ENCODE results near the gene TARM1. TPM values are rescaled to one million over a fixed set of nuclear protein-coding genes. Genes with fewer than 3 reads are reported as not detected.
"Not testable (repeated sequence)": the region's sequence is repeated elsewhere in the genome, so short reads cannot be mapped to it uniquely, and the experiment has no call there.

Gene TARM1
- not detected for polyA plus RNA-seq (ENCODE audit: insufficient read length)

DNA sequence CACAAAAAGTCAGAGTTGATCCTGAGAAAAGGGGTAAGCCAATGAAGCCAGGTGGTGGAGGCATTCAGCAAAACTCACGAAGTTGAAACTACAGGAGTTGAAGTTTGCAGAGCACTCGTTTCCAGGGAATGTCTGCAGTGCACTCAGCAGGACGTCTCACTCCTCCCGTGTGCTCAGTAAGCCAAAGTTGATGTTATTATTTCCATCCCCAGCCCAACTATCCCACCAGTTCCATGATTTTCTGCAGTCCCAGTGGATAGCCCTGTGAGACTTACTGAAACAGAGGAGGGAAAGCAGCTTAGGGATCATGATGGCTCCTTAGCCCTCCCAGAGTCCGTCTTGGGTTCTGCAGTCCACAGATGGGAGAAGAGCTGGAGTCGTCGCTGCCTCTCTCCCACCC, at the start of gene TARM1:
Gene TARM1 (minus strand): TSS at position 334 of the 400 bp plus-strand sequence. CDS start 25 bp downstream, at position 309.
- DNase-seq = no peak

DNA sequence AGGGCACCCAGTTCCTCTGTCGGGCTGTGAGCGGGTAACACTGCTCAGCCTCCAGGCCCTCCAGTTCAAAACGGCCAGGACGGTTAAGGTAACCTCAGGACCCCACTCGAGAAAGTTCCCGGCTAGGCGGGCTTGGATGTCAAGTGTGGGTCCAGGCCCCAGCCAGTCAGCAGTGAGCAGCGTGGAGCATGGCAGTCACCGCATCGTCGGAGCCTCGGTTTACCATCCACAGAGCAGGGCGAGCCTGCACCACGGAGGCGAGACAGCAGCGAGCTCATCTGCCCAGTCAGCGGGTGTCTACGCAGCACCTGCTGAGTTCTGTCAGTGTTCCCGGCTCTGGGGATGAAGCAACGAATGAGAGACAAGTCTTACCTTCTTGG, 48.4 kb upstream of the TARM1 start:
- DNase-seq = no peak

DNA sequence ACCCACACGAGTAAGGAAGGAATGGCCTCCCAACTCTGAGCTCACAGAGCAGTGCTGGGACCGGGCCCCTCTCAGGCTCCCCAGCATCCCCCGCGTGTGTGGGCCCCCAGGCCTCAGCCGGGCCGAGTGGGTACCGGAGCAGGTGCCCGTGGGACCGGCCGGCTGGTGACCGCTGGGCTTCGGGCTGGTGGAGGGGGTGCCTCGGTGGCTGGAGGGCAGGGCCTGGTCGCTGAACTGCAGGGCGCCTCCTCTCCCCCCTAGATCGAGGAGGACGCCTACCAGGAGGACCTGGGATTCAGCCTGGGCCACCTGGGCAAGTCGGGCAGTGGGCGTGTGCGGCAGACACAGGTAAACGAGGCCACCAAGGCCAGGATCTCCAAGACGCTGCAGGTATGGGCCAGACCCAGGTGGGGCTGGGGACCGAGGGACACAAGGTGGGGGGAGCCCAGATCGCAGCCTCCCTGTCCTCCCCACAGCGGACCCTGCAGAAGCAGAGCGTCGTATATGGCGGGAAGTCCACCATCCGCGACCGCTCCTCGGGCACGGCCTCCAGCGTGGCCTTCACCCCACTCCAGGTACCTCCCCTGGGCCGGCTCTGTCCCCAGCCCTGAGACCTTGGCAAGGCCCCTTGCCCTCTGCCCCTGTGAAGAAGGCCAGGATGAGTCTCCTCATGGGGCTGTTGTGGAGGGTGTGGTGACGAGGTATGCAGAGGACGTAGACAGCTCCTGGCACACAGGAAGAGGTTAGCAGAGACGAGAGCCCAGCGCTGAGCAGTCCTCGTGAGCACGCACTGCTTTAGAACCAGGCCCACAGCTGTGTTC, 47.8 kb upstream of the TARM1 start:
- DNase-seq = no peak

DNA sequence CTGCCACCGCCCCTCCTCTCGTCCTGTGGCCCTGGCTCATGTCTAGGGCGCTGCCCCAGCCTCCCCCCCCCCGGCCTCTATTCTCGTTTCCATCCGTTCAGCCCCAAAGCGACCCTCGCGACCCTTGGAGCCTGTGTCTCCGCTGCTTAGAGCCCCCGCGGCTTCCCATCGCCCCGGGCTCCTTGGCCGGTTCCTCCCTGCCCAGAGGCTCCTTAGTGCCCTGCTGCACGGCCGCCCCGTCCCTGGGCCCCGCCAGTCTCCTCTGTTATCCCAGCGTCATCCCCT, 47.2 kb upstream of the TARM1 start:
- DNase-seq = no peak

DNA sequence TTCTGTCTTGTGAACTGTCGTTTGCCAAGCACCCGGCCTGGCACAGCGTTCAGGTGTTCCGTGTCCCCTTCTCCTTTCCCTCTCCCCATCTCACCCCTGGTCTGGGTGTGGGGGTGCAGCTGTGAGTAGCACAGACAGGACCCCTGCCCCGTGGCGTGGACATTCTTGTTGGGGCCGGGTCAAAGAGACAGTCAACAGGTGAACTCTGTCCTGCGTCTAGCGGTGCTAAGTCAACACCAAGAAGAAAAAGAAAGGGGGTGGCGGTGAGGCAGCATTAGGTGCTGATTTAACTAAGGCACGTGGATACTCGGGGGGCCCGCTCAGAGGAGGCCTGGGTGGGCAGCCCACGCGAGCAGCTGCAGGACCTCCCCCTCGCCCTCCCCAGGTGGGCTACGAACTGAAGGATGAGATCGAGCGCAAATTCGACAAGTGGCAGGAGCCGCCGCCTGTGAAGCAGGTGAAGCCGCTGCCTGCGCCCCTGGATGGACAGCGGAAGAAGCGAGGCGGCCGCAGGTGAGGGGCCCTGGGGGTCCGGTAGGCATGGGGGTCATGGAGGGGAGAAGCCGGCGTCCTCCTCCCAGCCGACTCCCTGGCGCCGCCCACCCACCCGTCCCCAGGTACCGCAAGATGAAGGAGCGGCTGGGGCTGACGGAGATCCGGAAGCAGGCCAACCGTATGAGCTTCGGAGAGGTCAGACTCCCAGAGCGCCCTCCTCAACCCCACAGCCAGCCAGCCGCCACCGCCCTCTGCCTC, 46.7 kb upstream of the TARM1 start:
- no peak for DNase-seq

DNA sequence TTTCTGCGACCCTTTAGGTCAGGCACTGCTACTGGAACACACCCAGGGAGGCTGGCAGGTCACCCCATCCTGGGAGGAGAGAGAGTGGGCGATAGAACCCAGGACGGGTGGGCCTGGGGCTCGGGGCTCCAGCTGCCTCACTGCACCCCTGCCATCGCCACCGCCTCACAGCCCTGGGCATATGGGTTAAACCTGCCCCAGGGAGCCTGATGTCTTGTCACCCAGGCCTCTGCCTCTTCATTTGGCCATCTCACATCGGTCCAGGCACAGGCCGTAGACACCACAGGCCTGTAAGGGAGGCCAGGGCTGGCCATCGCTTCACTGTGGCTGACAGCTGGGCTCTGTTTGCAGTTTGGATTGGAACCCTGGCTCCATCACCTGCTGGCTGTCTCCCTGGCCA, 44.5 kb upstream of the TARM1 start:
- DNase-seq = no peak

DNA sequence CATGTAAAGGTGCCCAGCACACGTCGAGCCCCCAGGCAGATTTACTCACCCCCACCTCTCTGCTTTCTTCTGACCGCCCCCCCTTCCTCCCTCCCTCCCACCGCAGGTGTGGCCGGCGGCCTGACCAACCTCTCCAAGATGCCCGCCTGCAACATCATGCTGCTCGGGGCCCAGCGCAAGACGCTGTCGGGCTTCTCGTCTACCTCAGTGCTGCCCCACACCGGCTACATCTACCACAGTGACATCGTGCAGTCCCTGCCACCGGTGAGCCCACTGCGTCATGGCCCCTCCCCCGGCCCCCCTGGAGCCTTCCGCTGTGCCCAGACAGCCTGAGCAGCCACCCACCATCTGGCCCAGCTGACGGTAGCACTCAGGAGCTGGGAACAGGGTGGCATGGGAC, 43.2 kb upstream of the TARM1 start:
- no peak for DNase-seq

DNA sequence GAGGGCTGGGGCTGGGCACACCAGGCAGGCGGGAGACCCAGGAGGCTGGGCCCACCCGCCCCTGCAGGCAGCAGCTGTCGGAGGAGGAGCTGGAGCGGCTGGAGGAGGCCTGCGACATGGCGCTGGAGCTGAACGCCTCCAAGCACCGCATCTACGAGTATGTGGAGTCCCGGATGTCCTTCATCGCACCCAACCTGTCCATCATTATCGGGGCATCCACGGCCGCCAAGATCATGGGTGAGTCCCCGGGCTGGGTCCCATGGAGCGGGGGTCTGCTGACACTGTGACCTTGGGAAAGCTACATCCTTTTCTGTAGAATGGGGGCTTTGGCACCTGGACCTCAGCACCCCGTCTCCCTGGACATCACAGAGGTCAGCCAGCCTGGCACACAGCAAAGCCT, 42.5 kb upstream of the TARM1 start:
- no peak for DNase-seq

DNA sequence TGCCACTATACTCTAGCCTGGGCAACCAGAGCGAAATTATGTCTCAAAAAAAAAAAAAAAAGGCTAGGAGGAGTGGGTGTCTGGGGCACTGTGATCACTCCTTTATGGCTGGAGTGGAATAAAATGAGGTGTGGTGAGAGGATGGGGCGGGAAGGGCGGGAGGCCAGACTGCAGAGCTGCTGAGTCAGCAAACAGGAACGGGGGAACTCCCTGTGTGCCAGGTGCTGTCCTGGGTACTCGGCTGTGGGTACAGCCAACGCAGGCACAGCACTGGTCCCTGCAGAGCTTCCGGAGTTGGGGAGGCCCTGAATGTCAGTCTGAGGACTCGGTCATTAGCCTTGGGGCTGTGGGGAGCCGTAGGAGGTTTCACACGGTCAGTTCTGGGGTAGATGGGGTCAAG, 40.1 kb upstream of the TARM1 start:
- DNase-seq = no peak

- peak; percentile 98 for DNase-seq
Observed at GRCh38 chr19:54115109-54116063, 34.2 kb upstream of the TARM1 start, which contains the start of the genes PRPF31 and TFPT. Gene PRPF31 (plus strand): TSS chr19:54115754. CDS start chr19:54118279, 2,525 bp downstream. Gene TFPT (minus strand): TSS chr19:54115657. CDS start chr19:54115269, 388 bp downstream.

GRCh38 chr19:54114340-54115108, 33.4 kb upstream of the TARM1 start:
- DNase-seq = no peak

DNA sequence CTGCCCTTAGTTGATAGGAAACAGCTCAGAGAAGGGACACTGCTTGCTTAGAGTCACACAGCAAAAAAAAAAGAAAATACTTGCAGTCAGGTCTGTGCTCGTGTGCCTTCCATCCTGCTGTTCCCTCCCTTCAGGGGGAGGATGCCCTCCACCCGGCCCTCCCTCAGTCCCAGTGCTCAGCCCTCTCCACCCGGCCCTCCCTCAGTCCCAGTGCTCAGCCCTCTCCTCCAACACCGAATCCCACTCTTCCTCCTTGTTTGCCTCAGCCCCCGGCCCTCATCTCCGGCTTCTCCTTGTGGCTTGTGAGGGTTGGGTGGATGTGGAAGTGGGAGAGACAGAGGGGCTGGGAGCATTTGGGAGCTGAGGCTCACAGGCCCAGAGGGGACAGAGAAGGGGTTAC, 28.5 kb upstream of the TARM1 start:
- no peak for DNase-seq

DNA sequence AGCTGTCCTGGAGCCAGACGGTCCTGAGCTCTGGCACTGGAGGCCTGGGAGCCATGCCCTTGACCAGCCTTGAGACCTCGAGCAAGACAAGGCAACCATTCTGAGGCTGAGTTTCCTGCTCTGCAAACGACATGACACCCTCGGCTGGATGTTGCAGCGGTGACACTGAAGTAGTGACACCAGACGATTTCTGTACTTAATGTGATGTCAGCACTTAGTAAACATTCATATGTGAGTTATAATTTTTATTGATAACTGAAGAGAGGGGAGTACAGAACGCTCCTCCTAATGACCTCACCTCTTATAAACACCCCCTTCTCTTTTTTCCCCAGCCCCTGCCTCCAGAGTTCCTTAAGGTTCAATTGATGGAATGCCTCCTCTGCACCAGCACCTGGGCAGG, 27.3 kb upstream of the TARM1 start:
- no peak for DNase-seq

- no peak for DNase-seq
Observed at GRCh38 chr19:54107876-54108490, 26.8 kb upstream of the TARM1 start.

- no peak for DNase-seq
Observed at GRCh38 chr19:54106716-54107115, 25.6 kb upstream of the TARM1 start.

GRCh38 chr19:54105796-54106195, 24.6 kb upstream of the TARM1 start:
- no peak for DNase-seq

DNA sequence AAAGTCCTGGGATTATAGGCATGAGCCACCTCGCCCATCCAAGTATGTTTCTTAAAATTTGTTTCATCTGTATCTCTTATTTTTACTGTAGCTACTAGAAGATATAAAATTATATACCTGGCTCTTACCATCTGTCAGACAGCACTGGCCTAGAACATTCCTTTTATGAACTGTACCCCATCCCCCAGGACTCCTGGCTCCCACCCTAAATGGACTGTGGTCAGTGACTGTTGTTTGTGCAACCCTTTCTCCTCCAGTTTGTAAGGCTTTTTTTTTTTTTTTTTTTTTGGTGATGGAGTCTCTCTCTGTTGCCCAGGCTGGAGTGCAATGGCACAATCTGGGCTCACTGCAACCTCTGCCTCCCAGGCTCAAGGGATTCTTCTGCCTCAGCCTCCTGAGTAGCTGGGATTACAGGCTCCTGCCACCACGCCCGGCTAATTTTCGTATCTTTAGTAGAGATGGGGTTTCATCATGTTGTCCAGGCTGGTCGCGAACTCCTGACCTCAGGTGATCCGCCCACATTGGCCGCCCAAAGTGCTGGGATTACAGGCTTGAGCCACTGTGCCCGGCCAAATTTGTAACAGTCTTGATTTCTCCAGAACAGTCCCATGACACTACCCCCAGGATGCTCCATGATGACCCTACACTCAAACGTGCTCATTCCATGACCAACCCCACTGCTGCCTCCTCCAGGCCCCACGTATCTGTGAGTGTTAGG, 24.0 kb upstream of the TARM1 start:
- no peak for DNase-seq

GRCh38 chr19:54102421-54103169, 21.4 kb upstream of the TARM1 start, which contains the start of gene NDUFA3:
Gene NDUFA3 (plus strand): TSS chr19:54102855. CDS start chr19:54102879, 24 bp downstream.
- peak; percentile 100 for DNase-seq

- no peak for DNase-seq
Observed at GRCh38 chr19:54100561-54100960, 19.4 kb upstream of the TARM1 start, which contains the start of gene OSCAR. Gene OSCAR (minus strand): TSS chr19:54100803. CDS start chr19:54100792, 11 bp downstream.

DNA sequence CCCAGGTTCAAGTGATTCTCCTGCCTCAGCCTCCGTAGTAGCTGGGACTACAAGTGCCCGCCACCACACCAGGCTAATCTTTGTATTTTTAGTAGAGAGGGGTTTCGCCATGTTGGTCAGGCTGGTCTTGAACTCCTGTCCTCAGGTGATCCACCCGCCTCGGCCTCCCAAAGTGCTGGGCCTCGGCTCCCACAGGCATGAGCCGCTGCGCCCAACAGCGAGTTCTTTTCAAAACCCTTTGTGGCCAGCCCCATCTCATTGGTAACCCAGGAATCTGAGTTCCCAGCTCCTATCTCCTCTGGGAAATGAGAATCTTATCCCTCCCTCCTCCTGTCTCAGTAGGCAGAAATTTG, 18.7 kb upstream of the TARM1 start:
- DNase-seq = not testable (repeated sequence)

All from hindlimb muscle (tissue), 1 donor.